Measurements from ENCODE around the gene CD101. TPM values are rescaled to one million over a fixed set of nuclear protein-coding genes. Genes with fewer than 3 reads are reported as not detected.

Gene CD101, protein sequence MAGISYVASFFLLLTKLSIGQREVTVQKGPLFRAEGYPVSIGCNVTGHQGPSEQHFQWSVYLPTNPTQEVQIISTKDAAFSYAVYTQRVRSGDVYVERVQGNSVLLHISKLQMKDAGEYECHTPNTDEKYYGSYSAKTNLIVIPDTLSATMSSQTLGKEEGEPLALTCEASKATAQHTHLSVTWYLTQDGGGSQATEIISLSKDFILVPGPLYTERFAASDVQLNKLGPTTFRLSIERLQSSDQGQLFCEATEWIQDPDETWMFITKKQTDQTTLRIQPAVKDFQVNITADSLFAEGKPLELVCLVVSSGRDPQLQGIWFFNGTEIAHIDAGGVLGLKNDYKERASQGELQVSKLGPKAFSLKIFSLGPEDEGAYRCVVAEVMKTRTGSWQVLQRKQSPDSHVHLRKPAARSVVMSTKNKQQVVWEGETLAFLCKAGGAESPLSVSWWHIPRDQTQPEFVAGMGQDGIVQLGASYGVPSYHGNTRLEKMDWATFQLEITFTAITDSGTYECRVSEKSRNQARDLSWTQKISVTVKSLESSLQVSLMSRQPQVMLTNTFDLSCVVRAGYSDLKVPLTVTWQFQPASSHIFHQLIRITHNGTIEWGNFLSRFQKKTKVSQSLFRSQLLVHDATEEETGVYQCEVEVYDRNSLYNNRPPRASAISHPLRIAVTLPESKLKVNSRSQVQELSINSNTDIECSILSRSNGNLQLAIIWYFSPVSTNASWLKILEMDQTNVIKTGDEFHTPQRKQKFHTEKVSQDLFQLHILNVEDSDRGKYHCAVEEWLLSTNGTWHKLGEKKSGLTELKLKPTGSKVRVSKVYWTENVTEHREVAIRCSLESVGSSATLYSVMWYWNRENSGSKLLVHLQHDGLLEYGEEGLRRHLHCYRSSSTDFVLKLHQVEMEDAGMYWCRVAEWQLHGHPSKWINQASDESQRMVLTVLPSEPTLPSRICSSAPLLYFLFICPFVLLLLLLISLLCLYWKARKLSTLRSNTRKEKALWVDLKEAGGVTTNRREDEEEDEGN
- not detected for total RNA-seq

DNA sequence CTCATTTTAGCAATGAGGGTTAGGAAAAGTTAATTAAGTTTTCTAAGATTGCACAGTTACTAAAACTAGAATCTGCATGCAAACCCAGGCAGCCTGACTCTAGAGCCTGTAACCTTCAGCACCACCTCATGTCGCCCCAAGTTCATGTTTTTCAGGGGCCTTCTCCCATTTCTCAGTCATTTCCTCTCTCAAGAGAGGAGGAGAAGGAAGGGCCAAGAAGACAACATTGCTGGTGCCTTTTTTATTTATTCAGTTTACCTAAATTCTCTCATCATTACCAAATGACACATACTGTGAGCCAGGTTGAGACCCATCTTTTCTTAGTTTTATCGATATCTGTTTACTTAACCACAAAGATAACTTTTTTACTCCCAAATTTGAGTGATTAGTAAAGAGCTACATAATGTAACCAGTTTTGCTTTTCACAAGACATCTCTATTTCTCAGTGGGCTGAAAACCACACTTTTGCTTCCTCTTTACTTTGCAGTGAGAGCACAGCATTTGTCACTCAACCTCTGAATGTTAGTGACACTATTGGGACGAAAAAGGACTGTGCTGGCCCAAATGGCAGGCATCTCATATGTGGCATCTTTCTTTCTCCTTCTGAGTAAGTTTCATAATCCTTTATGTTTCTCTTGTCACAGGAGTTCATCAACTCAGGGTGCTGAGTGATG is at the start of gene CD101:
Gene CD101 (plus strand): TSS at position 507 of the 674 bp plus-strand sequence. CDS start 58 bp downstream, at position 565.
- H3K36me3 ChIP-seq = no peaks in the 10 kb centered on the region
- TF ChIP-seq, protein P1, sequence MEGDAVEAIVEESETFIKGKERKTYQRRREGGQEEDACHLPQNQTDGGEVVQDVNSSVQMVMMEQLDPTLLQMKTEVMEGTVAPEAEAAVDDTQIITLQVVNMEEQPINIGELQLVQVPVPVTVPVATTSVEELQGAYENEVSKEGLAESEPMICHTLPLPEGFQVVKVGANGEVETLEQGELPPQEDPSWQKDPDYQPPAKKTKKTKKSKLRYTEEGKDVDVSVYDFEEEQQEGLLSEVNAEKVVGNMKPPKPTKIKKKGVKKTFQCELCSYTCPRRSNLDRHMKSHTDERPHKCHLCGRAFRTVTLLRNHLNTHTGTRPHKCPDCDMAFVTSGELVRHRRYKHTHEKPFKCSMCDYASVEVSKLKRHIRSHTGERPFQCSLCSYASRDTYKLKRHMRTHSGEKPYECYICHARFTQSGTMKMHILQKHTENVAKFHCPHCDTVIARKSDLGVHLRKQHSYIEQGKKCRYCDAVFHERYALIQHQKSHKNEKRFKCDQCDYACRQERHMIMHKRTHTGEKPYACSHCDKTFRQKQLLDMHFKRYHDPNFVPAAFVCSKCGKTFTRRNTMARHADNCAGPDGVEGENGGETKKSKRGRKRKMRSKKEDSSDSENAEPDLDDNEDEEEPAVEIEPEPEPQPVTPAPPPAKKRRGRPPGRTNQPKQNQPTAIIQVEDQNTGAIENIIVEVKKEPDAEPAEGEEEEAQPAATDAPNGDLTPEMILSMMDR (IDR thresholded peaks at IDR 0.05) = no peak
- no peak within 1 kb of the TSS for H3K27ac ChIP-seq
- no peak within 1 kb of the TSS for H3K4me3 ChIP-seq
- intact Hi-C loops (cut with DNase I) = no loop called here
- H3K27me3 ChIP-seq = no peaks in the 10 kb centered on the region
- no peak for DNase-seq (ENCODE audit: low spot score in 2 of 2)
- no peaks in the 10 kb centered on the region for H3K9me3 ChIP-seq
- H3K4me1 ChIP-seq = no peaks in the 10 kb centered on the region

DNA sequence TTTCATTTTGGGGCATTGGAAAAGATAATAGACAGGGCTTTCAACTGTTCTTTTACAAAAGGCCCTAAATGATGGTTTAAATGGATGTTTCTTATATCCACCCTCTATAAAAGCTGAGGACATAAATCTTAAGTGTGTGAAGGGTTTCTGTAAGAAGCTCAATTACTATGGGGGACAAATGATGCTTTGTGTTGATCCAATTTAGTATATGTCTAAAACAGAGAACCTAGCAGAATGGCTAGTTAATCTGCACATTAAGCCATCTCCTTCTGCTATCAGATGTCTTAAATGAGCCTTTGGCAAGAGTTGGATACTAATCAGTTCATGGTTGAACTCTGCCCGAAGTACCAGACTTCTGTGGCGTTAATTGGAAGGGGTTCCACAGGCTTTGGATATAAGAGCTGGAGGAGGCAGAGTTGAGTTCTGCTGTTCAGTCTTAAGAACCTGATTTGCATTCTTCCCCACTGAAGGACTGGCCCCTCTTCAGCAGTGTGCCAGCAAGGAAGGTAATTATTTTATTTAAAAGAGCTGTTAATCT is 48.8 kb upstream of the CD101 start:
- no peaks in the 10 kb centered on the region for H3K36me3 ChIP-seq
- H3K9me3 ChIP-seq = no peaks in the 10 kb centered on the region
- TF ChIP-seq, protein P1 (IDR thresholded peaks at IDR 0.05) = no peak
- DNase-seq (ENCODE audit: low spot score in 2 of 2) = no peak
- H3K27ac ChIP-seq = no peak overlapping the region
- no peaks in the 10 kb centered on the region for H3K27me3 ChIP-seq
- no peak overlapping the region for H3K4me3 ChIP-seq
- intact Hi-C loops (cut with DNase I) = no loop called here
- H3K4me1 ChIP-seq = peaks cover 8 to 11% of the 10 kb centered on the region in 2 donors

DNA sequence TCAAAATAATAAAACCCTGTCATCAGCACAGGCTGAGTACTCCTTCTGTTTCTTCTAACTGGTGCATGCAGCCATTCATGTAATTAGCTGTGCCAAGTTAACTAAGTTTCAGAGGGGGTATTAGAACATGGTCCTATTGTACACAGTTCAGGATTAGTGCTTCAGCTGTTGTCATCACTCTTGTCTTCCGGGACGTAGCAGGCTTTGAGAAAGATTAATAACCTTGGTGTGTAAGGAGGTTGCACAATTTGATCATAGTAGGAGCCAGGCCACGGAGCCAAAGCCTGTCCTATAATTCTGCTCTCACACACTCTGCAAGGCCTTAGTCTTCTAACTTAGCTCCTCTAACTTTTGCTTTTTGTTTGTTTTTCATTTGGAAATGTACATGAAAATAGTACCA is 47.1 kb upstream of the CD101 start:
- Histone ChIP-seq H3K27ac (no peak overlapping the region), H3K9me3 (no peaks in the 10 kb centered on the region), H3K4me1 (peaks cover 8 to 11% of the 10 kb centered on the region in 2 donors), H3K36me3 (no peaks in the 10 kb centered on the region), H3K27me3 (no peaks in the 10 kb centered on the region), H3K4me3 (no peak overlapping the region)
- TF ChIP-seq, protein P1 (IDR thresholded peaks at IDR 0.05) = no peak
- no peak for DNase-seq (ENCODE audit: low spot score in 2 of 2)
- intact Hi-C loops (cut with DNase I) = no loop called here

DNA sequence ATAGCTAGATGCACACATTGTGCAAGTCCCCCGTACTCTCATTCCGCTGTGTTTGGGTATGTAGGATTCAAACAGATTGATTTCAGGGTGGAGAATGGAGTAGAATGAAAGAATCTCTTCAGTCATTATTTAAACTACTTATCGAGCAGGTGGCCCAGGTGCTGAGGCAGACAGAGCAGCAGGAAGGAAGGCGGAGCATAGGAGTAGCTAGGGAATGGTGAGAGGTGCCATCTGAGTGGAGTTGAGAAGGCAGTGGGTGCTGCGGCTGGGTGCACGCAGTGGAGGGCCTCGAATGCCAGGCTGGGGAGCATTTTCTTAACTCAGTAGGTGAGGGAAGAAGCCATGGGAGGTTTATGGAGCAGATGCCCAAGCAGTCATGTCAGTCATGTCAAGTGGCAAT is 45.2 kb upstream of the CD101 start:
- TF ChIP-seq, protein P1 (IDR thresholded peaks at IDR 0.05) = no peak
- Histone ChIP-seq H3K36me3 (peaks cover 0 to 3% of the 10 kb centered on the region in 2 donors), H3K27ac (no peak overlapping the region), H3K4me1 (peaks cover 0 to 3% of the 10 kb centered on the region in 2 donors), H3K27me3 (no peaks in the 10 kb centered on the region), H3K9me3 (no peaks in the 10 kb centered on the region), H3K4me3 (no peak overlapping the region)
- DNase-seq (ENCODE audit: low spot score in 2 of 2) = no peak
- intact Hi-C loops (cut with DNase I) = no loop called here

DNA sequence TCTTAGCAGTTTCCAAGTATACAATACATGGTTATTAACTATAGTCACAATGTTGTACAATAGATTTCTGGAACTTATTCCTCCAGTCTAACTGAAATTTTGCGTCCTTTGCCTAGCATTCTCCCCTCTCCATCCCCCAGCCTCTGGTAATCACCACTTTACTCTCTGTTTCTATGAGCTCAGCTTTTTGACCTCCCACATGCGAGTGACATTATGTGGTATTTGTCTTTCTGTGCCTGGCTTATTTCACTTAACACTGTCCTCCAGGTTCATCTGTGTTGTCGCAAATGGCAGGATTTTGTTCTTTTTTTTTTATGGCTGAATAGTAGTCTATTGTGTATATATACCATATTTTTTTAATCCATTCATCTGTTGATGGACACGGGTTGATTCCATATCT is 43.9 kb upstream of the CD101 start:
- Histone ChIP-seq H3K4me3 (no peak overlapping the region), H3K4me1 (no peaks in the 10 kb centered on the region), H3K9me3 (no peaks in the 10 kb centered on the region), H3K27me3 (no peaks in the 10 kb centered on the region), H3K27ac (no peak overlapping the region), H3K36me3 (peaks cover 9% of the 10 kb centered on the region in 2 donors)
- no peak for DNase-seq (ENCODE audit: low spot score in 2 of 2)
- intact Hi-C loops (cut with DNase I) = no loop called here
- TF ChIP-seq, protein P1 (IDR thresholded peaks at IDR 0.05) = no peak

Data from ascending aorta (tissue), 2 donors.